GM12874 (cell line): ENCODE data around the gene COPS7A.
A peak's percentile ranks its signal among the peaks of the same experiment; 100 is the strongest.

ENCODE experiments used
- TF ChIP-seq, protein P1 (sequence below): IDR thresholded peaks from 2 replicates; pipeline ENCODE4 v1.5.1; 2011; ENCODE audit warnings: low read depth, mild to moderate bottlenecking, control low read depth, low read length, moderate library complexity; ENCODE audit not compliant: insufficient read depth

COPS7A gene

DNA sequence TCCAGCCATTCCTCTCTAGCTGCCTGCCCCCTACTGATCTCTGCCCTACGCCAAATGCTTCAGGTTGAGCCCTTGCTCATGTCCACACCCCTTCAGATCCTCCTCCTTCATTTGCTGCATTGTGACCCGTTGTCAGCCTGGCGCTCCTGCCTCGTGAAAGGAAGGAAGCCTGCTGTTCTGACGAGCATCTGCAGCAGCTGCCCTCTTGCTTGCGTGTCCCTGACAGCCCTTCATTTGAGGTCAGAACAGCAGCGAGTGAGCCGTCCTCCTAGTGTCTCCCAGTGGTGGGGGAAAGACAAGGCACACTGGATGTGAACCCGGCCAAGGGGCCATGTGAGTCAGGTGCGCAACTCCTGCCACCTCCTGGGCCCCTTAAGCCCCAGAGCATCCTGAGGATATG, 20.2 kb upstream of the COPS7A start:
- TF ChIP-seq, protein P1, sequence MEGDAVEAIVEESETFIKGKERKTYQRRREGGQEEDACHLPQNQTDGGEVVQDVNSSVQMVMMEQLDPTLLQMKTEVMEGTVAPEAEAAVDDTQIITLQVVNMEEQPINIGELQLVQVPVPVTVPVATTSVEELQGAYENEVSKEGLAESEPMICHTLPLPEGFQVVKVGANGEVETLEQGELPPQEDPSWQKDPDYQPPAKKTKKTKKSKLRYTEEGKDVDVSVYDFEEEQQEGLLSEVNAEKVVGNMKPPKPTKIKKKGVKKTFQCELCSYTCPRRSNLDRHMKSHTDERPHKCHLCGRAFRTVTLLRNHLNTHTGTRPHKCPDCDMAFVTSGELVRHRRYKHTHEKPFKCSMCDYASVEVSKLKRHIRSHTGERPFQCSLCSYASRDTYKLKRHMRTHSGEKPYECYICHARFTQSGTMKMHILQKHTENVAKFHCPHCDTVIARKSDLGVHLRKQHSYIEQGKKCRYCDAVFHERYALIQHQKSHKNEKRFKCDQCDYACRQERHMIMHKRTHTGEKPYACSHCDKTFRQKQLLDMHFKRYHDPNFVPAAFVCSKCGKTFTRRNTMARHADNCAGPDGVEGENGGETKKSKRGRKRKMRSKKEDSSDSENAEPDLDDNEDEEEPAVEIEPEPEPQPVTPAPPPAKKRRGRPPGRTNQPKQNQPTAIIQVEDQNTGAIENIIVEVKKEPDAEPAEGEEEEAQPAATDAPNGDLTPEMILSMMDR = 0 out of 2 replicates have a peak, but pooled peaks have one; percentile 7

DNA sequence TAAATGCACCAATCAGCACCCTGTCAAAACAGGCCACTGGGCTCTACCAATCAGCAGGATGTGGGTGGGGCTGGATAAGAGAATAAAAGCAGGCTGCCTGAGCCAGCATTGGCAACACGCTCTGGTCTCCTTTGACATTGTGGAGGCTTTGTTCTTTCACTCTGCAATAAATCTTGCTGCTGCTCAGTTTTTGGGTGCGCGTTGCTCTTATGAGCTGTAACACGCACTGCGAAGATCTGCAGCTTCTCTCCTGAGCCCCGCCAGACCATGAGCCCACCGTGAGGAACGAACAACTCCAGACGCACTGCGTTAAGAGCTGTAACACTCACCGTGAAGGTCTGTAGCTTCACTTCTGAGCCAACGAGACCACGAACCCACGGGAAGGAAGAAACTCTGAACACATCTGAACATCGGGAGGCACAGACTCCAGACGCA, 14.9 kb upstream of the COPS7A start:
- TF ChIP-seq, protein P1 = no peak

DNA sequence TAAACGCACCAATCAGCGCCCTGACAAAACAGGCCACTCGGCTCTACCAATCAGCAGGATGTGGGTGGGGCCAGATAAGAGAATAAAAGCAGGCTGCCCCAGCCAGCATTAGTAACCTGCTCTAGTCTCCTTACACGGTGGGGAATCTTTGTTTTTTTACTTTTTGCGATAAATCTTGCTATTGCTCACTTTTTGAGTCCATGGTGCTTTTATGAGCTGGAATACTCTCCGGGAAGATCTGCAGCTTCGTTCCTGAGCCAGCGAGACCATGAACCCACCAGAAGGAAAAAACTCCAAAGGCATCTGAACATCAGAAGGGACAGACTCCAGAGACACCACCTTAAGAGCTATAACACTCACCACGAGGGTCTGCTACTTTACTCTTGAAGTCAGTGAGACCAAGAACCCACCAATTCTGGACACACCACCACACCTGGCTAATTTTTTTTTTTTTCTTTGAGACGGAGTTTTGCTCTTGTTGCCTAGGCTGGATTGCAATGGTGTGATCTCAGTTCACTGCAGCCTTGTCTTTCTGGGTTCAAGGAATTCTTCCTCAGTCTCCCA, 6.9 kb upstream of the COPS7A start:
- TF ChIP-seq, protein P1 = no peak

DNA sequence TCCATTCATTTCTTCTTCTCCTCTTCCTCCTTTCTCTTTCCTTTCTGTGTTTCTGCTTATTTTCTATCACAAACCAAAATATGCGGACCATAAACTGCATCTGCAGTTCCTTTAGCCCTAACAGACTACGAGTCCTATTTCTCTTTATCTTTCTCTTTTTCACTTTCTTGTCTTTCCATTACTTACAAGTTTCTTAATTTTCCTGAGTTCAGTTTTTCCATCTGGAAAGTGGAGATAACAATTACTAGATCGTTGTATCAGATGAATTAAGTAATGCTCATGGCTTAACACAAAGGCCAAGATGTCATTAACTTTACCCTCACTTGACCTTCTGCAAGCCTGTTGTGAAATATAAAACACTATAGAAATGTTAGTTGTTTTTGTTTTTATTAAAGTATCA, 983 bp upstream of the COPS7A start:
- TF ChIP-seq, protein P1 = no peak

DNA sequence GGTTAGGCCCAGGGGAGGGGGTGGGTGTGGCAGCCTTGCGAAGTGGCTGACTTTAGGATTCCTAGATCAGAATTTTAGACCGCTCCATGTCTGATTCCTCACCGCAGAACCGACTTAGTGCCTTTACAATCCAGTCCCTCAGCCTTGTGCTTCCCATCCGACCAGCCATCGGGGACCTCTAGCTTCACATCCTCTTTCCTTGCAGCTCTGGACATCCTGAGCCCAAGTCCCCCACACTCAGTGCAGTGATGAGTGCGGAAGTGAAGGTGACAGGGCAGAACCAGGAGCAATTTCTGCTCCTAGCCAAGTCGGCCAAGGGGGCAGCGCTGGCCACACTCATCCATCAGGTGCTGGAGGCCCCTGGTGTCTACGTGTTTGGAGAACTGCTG, 557 bp downstream of the COPS7A start:
- TF ChIP-seq, protein P1 = no peak

DNA sequence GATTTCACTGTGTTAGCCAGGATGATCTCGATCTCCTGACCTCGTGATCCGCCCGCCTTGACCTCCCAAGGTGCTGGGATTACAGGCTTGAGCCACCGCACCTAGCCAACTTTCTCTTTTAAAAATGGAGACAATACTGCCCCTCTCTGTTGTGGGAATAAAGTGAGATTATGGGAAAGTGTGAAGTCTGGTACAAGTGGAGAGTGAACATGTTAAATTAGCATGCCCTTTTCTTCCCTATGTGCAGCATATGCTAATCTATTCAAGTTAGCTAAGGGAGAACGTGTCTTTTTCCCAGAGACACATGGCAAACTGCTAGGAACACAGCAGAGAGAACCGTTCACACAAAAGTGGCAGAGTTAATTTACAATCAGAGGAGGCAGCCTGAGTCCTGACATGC, 1.5 kb downstream of the COPS7A start:
- TF ChIP-seq, protein P1 = no peak

DNA sequence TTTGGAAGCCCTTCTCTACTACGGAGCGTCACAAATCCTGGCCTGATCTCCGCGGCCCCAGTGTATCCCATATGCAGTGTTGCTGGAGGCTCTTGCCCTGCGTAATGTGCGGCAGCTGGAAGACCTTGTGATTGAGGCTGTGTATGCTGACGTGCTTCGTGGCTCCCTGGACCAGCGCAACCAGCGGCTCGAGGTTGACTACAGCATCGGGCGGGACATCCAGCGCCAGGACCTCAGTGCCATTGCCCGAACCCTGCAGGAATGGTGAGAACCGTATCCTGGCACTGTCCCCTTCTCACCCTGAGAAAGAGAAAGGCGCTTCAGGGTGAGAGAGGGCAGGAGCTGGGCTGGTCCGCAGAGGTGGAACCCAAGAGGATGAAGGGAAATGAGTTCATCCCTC, 5.3 kb downstream of the COPS7A start:
- TF ChIP-seq, protein P1 = no peak

DNA sequence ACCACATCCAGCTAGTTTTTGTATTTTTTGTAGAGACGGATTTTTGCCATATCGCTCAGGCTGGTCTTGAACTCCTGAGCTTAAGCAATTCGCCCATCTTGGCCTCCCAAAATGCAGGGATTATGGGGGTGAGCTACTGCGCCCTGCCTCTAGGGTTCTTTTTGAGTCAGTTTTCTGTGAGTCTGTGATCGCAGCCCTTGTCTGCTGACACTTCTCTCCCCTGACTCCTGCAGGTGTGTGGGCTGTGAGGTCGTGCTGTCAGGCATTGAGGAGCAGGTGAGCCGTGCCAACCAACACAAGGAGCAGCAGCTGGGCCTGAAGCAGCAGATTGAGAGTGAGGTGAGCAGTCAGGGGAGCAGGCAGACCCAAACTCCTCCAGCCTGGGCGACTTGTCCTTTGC, 6.3 kb downstream of the COPS7A start:
- TF ChIP-seq, protein P1 = no peak
